Stimulated activated CD4-positive, alpha-beta T cell treated with anti-CD3 and anti-CD28 coated beads, Interleukin-15, amount 100 ng/mL, for 48 hours (primary cell): Measurements from ENCODE around the gene PRTFDC1.
"Not testable (repeated sequence)": the region's sequence is repeated elsewhere in the genome, so short reads cannot be mapped to it uniquely, and the experiment has no call there.

Experiments
- DNase-seq, 2 donors: peaks; one replicate each; pipeline ENCODE4 v3.0.0-alpha.2; 2020; ENCODE audit warnings: low read depth in 2 of 2

PRTFDC1 gene

DNA sequence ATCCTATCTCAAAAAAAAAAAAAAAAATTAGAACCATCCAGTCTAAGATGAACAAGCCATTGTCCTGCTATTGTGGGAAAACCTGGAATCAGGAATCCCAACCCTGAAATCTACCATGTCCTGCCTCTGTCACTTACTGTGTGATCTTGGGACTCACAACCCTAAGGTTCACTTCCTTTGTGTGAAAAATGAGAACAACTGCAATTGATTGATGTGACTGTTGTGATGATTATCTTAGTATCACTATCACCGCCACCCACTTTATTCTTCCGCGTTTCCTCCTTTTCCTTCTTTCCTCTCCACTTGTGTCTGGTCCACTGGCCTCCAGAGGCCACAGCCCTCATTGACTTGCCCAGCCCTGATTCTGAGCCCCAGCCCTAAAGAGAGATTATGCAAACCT lies 12.6 kb upstream of the PRTFDC1 start:
- DNase-seq = no peak

DNA sequence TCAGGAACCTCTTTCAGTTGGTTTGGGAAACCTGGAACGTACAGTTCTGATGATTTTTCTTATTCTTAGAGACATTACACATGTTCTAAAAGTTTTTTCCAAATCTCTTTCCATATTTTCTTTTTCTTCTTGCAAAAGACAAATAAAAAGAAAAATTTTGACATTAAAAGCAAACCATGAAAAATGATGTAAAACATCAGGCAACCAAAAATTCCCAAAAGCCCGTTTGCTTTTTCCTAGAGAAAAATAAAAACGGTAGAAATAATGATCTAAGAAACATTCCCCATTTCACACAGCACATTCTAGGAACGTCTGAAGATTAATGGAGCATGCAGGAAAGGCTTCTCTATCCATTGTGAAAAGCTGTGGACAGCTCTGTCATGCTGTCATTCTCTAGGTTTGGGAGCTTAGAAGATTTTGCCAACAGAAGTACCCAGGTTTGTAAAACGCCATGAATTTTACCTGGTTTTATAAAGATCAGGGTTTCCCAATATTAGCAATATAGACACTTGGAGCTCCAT lies 11.2 kb upstream of the PRTFDC1 start:
- no peak for DNase-seq

DNA sequence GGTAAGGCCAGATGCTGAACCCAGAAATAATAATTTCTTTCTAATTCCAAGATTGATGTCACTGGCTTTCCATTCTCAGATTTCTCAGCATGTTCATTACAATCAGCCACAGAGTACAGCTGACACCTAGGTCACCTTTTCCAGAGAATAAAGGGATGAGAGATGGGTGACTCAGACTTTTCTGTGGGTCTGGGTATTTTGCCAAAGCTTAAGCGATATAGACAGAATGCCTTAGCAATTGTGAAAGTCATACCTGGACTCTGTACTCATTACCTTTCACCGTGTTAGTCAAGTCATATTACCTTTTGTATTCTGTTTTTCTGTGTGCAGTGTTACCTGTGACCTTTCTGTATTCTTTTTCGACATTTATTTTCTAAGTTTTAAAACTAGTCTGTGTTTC lies 10.6 kb upstream of the PRTFDC1 start:
- DNase-seq = no peak

DNA sequence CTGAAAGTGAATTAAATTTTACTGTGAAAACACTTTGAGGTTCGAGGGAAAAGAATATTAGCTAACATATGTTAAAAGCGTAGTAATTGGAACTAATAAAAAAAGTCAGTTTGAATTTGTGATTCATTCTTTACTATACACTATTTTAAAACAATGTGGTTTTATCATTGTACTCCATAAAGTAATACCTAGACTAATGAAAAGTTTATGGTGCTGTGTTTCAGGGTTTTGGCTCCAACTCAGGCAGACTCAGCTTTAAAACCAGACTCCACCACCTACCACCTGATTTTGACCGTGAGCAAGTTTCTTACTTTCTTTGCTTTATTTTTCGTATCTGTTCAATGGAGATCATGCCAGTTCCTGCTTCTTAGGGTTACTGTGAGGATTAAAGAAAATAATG lies 9.2 kb upstream of the PRTFDC1 start:
- no peak for DNase-seq

GRCh38 chr10:24959382-24959730 lies 7.0 kb upstream of the PRTFDC1 start:
- no peak for DNase-seq

GRCh38 chr10:24958721-24959381 lies 6.4 kb upstream of the PRTFDC1 start:
- DNase-seq = no peak

DNA sequence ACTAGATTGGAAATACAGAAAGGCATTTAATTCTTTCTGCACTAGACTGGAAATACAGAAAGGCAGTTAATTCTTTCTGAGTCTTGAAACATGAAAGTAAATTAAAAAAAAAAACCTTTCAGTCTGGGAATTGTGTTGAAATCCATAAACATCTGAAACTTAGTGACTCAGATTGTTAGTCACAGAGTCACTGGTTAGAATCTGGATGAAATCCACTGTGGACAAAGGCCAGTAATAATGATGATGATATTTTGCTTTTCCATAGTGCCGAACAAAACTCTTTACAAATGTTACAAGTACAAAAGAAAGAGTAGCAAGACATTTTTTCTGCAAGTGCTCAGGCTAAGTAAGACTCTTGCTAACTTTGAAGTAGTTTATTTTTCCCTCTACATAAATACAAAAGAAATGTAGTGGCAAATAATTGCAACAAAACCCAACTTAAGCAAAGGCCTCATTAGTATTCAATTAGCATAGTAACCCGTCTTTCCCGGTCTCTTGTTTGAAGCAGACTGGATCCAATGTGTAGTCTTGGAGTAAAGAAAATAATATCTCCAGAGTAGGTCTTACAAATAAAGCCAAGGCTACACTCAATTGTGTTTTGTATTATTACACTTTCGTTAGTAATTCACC lies 5.8 kb upstream of the PRTFDC1 start:
- no peak for DNase-seq

- DNase-seq = not testable (repeated sequence)
These were observed 5.2 kb upstream of the PRTFDC1 start for GRCh38 chr10:24957624-24958051.

- no peak for DNase-seq
These were observed 1.3 kb upstream of the PRTFDC1 start for GRCh38 chr10:24953675-24954074.

DNA sequence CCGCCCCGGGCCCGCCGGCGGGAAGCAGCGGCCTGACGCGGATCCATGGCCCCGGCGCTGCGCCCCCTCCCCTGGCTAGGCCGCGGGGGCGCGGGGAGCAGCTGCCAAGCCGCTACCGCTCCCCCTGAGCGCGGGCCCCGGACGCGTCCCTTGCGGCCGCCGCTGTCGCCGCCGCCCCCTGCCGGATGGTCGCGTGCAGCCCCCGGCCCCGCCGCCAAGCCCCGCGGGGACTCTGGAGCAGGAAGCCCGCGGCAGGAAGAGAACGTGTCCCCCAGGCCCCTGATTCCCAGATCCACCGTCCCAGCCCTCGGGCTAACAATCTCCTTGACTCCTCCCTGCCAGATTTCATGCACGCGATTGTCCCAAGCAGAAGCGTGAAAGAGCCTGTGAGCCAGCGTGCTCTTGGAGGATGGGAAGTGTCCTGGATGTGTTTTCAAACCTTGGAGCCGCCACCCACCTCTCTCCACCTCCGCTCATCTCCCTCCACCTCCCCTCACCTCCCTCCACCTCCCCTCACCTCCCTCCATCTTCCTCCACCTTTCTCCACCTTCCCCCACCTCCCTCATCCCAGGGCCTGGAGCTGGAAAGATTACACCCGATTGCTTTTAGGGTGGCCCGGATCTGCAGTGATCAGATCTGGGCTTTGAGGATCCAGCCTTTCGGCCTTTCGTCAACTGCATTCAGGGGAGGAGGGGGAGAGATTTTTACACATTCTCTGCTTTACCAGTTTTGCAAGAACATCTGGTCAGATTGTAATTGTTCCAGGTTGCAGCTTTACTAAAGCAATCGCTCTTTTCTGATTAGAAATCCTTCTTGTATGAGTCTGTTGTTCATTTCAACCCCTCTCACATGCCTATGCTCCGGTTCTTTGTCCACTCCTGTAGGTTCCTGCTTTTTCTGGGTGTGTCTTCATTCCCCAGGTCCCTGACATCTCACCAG lies 570 bp upstream of the PRTFDC1 start:
- no peak for DNase-seq

DNA sequence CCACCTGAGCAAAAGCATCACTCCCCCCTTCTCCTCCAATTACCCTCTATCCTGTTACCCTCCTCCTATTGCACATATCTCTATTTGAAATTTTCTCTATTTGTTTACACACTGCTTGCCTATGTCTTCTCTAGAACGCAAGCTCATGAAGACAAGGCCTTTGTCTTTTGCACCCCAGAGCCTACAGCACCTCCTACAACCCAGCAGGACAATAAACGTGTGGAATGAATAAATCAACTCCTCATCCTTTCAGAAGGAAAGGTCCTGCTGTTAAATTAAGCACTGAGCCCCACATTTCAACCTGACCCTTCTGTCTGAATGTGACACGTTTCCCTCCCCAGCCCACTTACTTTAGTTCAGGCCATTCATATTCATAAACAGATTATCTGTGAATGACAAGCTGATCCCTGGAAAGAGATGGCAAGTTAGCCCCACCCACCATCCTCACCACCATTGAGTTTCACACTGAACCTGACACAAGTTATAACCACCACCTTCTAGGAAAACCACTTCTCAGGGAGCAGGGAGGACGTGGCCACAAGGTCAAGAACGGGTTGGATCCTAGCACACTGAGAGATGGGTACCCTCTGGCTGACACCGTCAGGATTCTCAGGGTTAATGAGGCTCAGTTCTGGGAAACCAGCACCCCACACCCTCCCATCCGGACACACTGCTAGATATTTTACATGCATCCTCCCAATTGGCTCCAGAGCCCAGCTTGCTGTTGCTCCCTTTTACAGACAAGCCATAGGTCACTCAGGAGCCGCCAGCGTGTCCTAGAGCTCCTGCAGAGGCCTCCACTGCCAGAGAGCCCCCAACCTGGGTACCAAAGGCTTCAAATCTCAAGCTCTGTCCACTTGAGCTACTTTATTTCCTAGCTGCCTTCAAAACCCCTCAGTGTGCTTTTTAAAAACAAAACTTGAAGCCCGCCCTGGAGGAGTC lies 934 bp downstream of the PRTFDC1 start:
- no peak for DNase-seq

DNA sequence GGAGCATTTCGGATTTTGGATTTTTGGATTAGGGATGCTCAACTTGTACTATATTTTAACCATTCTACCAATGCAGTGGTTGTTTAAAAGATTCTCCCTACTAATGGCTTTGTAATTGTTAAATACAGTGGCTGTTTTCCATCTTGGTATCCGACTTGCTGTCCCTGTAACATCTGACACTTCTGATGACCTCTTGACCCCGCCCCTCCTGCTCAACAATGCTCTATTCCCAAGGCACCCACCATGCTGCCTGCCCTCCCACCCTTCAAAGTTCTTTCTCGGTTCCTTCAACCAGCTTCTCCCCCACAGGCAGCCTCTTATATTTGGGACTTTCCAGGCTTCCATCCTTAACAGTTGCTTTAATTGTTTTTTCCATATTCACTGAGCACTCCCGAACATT lies 2.0 kb downstream of the PRTFDC1 start:
- no peak for DNase-seq

DNA sequence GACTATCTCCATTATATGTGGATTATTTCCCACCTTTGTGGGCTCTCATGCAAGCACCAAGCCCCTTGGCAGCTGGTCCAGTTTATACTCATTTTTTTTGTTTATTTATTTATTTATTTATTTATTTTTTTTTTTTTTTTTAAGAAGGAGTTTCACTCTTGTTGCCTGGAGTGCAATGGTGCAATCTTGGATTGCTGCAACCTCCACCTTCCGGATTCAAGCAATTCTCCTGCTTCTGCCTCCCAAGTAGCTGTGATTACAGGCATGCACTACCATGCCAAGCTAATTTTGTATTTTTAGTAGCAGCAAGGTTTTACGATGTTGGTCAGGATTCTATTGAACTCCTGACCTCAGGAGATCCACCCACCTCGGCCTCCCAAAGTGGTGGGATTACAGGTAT lies 2.8 kb downstream of the PRTFDC1 start:
- no peak for DNase-seq

DNA sequence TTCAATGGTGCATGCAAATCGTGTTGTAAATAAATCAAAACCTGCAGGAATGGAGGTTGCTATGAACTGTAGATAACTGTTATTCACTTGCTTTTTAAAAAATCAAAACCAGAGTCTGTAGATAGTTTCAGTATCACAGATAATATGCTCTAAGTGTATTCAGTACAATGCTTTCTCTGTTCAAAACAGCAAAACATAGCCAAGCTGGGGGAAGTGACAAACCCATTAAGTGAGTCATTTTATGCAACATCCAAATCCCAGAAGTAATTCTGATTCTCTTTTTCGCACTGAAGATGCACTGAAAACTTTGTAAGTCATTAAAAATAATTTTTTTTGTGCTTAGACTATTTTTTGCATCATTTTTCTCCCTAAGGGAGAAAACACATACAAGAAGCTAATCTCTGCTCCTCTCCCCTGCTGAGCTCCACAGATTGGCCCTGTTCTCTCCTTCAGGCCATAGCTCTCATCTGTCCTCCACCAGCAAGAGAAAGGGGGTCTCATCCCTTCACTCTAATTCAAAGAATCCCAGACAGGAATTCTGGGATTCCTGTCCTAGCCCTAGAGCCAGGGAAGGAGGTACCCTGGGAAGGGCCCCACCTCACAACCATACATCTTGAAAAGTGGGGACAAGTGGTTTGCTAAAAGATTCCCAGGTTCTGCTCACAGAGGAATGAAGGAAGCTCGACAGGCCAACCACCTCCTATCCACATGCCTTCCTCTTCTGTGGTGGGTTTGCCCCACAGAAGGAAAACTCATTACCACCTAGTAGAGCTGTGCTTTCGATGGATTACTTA lies 4.9 kb downstream of the PRTFDC1 start:
- no peak for DNase-seq

- DNase-seq = no peak
These were observed 7.7 kb downstream of the PRTFDC1 start for GRCh38 chr10:24944512-24945255.

DNA sequence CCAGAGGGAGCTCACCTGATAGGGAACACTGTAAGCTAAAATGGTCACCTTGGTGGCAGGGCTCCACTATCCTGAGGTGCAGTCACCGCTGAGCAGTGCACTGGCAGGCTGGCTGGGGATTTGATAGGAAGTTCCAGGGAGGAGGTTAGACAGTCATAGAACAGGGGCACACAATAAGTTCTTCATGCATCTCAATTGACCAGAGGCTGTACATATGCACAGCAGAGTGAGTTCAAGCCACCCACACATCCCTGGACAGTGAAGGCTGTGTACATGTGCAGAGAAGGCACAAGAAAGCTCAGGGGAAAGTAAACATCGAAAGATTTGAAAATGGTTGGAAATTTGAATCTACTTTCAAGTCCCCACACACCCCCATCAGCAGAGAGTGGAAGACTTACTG lies 13.9 kb downstream of the PRTFDC1 start:
- no peak for DNase-seq

DNA sequence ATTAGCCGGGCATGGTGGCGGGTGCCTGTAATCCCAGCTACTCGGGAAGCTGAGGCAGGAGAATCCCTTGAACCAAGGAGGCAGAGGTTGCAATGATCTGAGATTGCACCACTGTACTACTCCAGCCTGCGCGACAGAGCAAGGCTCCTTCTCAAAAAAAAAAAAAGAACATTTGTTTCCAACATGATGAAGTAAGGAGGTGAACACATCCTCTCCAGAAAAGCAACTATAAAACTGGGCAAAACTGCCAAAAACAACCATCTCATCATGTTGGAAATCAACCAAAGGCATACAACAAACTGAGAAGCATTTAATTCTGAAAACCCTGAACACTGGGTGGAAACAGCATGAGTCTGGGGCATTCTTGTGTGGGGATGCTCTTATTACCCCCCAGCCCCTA lies 14.3 kb downstream of the PRTFDC1 start:
- no peak for DNase-seq

GRCh38 chr10:24935504-24936292 lies 16.7 kb downstream of the PRTFDC1 start:
- DNase-seq = no peak

GRCh38 chr10:24931236-24931635 lies 21.2 kb downstream of the PRTFDC1 start:
- DNase-seq = no peak
